GM18868 (cell line): ENCODE measurements around the gene TCEAL5.
"Not testable (repeated sequence)": the region's sequence is repeated elsewhere in the genome, so short reads cannot be mapped to it uniquely, and the experiment has no call there.

ENCODE experiments used
- ATAC-seq: cut with Tn5 transposase; IDR thresholded peaks from one replicate; pipeline ENCODE4 v1.9.1; 2021; ENCODE audit warnings: mild to moderate bottlenecking, moderate library complexity; ENCODE audit not compliant: unreplicated experiment

Gene TCEAL5, protein sequence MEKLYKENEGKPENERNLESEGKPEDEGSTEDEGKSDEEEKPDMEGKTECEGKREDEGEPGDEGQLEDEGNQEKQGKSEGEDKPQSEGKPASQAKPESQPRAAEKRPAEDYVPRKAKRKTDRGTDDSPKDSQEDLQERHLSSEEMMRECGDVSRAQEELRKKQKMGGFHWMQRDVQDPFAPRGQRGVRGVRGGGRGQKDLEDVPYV

DNA sequence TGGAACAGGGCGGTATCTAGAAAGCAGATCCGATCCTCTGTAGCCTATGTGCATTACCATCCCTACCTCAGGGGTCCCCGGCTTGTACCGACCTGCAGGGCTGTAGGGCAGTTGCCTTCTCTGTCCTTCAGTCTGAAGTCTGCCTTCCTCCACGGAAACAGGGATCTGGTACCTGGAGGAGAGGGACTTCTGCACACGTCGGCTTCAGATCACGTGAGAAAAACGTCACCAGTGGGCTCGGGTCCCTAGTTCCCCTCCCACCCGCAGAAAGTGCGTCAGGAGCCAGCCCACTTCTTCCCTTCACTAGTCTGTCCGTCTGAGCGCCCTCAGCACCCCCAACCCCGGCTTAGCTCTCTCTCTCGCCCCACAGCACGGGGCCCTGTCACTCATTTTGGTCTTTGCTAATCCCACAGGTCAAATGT, at the start of gene TCEAL5:
TCEAL5 (minus strand) TSS at position 170 of the 422 bp plus-strand sequence. CDS start 2,187 bp downstream, outside the sequence.
- ATAC-seq: no peak

DNA sequence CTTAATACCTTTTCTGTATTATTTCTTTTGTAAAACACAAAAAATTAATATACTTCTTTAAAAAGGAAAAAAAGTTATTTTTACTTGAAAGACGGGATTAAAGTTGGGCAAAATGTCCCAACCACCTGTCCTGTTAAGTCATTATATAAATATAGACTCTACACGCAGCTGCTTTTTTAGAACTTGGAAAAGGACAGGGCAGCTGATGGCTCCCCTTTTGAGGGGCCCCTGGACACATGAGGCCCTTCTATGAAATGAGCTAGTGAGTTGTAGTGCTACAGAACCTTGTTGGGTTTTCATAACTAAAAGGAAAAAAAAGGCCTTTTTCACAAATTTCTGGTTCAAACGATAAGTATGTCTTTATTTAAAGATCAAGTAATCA, 34.8 kb upstream of the TCEAL5 start:
- ATAC-seq: no peak

DNA sequence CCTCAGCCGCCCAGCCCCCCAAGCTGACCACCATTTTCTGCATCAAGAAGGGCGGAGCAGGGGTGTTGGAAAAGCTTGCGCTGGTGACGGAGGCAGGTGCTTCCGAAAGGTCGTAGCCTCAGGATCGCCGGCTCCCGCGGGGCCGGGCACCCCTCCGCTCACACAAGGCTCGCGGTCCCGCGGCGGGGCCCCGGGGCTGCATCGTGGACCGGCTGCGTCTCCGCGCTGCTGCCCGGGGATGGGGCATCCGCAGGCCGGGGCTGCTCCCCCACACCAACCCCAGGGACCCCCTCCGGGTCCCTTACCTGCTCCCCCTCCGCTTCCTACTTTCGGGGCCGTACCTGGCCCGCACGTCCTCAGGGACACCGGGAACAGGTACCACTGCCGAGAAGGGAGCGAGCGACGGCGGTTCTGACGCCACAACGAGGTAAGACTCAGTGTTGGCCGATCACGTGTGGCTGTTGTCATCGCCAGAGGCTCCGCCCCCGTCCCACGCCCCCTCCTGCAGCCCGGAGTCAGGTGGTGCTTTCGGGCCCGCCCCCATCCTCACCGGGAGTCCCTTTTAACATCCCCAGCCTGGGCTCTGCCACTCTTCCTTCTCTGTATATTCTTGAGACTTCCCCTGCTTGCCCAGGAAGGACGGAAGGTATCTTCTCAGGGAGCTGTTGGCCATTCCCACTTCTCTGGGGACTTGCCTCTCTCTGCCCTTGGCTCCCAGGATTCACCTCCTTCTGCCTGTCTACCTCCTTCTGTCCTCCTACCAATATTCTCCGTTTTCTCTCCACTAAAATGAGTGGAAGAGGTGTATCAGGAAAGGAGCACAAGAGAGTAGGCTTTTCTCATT, 34.2 kb upstream of the TCEAL5 start, which contains the start of gene BEX2:
BEX2 (minus strand) TSS at position 436 of the 844 bp plus-strand sequence. CDS start 1,014 bp downstream, outside the sequence.
- ATAC-seq: peak; percentile 99

DNA sequence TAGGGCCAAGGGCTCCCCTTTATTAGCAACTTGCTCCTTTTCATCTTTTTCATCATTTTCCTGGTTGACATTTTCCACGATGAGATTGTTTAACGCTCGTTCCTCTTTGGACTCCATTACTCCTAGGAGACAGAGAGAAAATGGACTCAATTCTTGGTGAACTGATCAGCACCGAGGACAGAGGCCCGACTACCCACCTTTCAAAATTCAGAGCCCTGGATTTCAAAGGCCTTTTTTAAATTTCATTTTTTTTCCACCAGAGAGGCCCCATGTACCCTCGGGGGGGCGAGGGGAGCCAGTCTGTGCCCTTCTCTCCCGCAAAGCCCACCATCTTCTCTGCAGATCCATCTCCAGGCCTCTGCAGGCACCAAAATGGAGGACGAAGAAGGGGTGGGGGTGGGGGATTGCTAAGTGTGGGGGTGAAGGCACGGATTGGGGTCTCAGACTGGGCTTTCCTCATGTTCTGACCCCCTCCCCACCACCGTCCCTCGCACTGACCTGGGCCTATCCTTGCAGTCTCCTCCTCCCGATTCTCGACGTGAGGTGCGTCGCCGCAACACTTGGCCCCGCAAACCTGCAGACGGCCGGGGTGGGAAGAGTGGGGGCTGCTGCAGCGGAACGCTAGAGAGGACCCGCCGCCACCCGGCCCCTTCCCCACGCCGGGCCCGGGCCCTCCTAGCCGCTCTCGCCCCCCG, 33.5 kb upstream of the TCEAL5 start:
- ATAC-seq: peak; percentile 10

DNA sequence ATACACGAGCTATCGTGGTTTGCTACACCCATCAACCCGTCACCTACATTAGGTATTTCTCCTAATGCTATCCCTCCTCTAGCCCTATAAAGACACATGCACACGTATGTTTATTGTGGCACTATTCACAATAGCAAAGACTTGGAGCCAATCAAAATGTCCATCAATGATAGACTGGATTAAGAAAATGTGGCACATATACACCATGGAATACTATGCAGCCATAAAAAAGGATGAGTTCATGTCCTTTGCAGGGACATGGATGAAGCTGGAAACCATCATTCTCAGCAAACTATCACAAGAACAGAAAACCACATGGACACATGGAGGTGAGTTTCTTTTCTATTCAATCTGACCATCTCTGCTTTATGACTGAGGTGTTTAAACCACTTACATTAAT, 29.1 kb upstream of the TCEAL5 start:
- not testable (repeated sequence) for ATAC-seq

DNA sequence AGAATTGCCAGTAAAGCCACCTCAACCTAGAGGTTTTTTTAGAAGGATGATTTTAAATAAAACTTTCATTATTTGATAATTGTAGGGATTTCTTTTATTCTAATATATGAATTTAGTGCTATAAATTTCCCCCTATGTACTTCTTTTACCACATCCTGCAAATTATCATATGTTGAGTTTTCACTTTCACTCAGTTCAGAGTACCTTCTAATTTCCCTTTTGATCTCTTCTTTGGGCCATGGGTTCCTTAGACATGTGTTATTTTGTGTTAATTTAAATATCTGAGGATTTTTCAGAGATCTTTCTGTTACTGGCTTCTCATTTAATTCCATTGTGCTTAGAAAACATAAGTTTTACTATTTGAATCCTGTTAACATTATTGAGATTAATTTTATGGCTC, 28.2 kb upstream of the TCEAL5 start:
- ATAC-seq: no peak

DNA sequence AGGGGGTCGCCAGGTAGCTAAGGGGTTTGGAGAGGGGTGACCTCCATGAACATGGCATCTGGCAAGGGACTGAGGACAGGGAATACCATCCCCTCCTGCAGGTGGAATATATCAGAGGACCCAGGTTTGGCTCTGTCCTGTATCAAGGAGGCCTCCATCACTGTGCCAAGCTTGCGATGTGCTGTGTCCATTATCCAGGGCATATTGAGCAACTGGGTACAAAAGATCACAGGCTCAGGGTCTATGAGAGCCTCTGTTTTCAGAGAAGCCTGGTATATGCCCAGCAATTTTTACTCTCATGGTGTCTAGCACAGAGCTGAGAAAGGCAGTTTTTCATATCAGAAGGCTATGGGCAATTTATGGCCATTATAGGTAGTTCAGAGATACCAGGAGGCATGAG, 16.6 kb upstream of the TCEAL5 start:
- ATAC-seq: no peak

DNA sequence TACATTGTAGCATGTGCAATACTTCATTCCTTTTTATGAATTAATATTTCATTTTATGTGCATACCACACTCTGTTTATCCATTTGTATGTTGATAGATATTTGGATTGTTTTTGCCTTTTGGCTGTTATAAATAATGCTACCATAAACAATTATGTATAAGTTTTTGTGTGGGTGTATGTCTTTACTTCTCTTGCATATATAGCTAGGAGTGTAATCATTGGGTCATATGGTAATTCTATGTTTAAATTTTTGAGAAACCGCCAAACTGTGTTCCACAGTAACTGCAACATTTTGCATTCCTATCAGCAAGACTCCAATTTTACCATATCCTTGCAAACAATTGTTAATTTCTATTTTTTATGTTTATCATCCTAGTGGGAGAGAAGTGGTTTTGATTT, 3.1 kb upstream of the TCEAL5 start:
- no peak for ATAC-seq

DNA sequence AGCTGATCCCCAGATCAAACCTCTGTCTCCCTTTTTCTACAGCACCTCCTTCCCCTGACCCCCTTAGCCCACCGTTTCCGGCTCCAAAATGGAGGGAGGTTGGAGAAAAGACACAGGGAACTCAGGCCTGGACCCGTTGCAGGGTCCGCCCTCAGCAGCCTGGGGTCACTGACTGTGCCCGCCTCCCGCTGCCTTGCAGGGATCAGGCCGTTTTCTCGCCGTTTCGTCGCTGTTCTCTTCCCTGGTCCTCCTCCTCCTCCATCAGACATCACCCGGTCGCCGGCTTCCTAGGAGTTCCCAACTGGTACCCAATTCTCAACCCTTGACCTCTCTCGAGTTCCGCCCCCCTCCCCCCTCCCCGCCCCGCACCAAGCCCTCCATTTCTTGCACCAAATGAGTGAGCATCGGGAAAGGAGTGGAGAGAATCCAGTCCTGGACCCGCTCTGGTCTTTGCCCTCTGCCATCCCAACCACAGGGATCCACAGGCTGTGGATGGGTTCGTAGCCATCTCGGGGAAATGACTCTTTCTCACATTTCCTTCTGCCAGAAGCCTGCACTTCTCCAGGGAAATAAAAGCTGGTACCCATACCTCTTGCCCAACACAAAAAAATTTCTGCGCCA, 493 bp downstream of the TCEAL5 start:
- no peak for ATAC-seq

DNA sequence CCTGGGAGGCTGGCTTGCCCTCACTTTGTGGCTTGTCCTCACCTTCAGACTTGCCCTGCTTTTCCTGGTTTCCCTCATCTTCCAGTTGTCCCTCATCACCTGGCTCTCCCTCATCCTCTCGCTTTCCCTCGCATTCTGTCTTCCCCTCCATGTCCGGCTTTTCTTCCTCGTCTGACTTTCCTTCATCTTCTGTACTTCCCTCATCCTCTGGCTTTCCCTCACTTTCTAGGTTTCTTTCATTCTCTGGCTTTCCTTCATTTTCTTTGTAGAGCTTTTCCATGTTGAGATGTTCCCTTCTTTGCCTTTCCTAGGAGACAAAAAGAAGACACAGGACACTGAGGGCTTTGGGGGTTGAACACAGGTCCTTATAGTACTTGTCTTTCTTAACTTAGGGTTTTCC, 2.3 kb downstream of the TCEAL5 start:
- no peak for ATAC-seq

DNA sequence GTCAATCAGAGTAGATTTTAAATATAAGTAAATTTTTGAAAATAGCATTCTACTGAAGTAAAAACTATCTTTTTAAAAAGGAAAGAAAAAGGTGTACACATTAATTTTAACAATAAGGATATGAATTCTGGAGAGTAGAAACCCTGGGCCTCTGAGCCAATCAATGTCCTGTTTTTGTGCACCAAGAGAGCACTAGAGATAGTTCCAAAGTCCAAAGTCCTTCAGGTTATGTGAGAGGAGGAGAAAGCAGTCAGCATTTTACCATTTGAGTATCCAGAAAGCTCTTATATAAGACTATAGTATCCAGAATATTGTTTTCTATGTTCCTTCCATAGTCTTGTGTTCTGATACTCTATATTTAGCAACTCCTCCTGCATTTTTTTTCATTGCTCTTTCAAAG, 18.3 kb downstream of the TCEAL5 start:
- no peak for ATAC-seq

DNA sequence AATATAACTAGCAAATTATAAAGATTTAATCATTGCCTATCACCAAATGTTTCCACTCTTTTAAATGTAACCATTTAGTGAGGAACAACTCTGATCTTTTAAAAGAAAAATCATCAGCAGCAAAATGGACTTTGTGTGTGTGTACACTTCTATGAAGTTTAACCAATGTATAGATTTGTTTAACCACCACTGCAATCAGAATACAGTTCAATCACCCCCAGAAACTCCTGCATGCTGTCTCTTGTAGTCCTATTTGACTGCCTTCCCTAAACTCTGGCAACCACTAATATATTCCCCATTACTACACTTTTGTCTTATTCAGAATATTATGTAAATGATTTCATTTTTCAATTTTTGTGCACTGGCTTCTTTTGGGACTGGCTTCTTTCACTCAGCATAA, 19.9 kb downstream of the TCEAL5 start:
- ATAC-seq: no peak

DNA sequence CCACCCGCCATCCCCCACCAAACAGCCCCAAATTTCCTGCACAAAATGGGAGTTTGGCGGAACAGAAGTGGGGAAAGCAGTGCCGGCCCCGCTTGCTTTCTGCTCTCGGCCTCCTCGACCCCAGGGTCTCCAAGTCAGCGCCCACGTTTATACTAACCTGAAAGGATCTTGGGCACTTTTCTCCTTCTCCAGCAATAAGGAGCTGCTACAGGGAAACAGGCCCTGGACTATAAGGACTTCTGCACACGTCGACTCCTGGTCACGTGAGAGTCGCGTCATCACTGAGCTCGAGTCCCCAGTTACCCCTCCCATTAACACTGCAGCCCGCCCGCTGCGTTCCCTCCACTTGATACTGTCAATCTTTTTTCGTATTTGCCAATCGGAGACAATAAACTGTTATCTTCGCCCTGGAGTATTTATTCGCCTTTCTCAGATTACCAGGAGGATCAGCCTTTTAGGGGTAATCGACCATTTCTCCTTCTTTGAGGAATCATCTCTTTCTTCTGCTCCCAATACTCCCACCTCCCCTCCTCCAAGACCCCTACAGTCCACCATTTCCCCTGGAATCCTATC, 21.5 kb downstream of the TCEAL5 start, which contains the start of gene TCEAL8:
TCEAL8 (minus strand) TSS at position 235 of the 573 bp plus-strand sequence. CDS start 1,176 bp downstream, outside the sequence.
- ATAC-seq: peak; percentile 98

DNA sequence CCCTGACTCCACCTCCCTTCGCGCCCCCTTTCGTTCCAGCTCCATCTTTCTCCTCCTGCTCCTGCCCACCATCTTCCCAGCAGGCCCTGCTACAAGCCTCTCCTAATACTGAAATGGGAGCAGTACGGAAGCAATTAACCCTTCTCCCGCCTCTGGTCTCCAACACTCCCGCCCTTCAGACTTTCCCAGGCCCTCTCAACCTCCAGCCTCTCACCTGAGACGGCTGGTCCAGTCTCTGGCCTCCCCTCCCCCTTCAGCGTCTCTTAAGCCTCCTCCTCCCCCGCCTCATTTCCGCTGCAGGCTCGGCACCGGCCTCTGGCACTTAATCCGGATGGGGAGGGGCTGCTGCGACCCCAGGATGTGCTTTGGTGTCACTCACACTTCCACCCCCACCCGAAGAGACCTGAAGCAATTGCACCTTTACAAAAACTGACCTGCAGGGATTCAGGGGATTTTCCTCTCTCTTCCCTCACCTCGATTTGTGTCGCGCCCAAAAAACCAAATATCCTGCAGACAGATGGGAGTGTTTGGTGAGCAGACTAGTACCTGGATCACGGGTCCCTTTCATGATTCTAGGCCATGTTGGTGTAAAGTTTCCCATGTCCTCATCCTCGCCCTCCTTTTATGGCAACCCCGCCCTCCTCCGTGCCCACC, 22.3 kb downstream of the TCEAL5 start:
- peak; percentile 57 for ATAC-seq

DNA sequence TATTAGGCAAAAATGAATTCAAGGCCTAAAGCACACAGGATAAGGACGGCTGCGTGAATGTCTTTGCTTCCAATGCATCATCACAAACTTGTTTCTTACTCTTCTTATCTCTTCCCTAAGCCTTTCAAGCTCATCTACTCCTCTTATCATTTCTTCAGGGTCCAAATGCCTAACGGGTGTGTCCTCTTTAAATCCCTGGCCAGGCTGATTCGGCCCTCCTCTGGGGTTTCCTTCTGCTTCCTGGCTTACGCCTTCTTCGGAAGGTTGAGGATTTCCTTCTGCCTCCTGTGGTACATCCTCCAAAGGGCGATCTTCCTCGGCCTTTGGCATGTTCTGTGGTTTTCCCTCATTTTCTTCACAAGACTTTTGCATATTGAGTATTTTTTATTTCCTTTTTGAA, 22.9 kb downstream of the TCEAL5 start:
- no peak for ATAC-seq

DNA sequence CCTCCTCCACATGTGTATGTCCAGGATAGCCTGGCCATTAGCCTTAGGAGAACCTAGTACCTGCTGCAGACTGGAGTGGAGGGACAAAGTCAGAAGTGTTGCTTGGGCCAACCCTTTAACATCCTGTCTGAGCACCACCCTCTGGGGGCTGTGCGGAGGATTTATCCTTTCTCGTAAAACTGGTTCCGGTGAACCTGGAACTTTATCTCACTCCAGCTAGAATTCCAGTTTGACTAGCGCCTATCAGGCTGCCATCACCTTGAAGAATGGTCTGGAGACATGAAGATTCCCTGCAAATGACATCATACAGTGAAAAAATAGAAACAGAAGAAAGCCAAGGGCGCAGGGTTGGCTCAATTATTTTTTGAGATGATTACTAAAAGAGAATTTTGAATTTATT, 25.6 kb downstream of the TCEAL5 start:
- no peak for ATAC-seq

DNA sequence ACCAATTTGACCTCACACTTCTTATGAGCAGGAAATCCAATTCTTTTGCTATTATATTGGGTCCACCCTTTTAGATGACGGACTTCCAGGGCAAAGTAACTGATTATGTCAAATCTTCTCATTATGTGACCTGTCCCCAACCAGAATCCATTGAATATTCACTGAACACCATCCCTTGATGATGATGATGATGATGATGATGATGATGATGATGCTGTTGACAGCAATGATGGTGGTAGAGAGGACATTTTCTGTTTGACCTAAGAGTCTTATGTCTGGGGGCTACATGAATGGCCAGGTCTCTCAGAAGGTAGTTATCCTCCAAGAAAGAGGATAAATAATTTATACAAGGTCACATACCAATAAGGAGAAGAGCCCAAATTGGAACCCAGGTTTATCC, 26.7 kb downstream of the TCEAL5 start:
- ATAC-seq: no peak

DNA sequence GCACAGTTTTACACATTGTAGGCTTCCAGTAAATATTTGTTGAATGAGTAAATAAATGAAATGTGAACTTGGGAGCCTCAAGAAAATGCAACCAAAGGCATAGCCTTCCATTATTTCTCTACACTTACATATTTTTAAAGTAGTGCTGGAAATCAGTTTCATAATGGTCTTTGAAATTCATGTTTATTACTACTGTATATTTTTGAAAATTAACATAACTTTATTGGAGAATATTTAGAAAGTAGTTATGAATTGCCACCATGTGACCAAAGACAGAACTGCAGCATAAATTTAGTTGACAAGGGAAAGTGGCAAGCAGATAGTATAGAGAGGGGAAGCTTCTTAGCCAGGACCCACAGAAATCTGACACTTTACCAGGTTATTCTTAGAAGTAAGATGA, 28.0 kb downstream of the TCEAL5 start:
- no peak for ATAC-seq

DNA sequence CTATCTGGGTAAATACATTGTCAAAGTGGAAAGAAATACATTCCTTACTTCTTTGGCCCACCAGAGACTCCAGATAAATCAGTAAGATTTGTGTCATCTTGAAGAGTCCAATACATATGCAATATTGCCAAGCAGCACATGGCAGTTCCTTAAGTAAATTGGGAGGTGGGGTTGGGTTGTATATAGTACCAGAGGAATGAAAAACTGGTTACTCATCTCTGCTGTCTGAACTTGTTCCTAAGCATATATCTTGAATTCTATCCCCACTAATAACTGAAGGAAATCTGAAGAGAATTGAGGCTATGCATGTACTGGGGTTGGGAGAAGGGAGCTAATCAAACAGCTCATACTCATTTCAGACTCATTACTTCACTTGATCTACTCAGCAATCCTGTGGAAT, 36.4 kb downstream of the TCEAL5 start:
- no peak for ATAC-seq

DNA sequence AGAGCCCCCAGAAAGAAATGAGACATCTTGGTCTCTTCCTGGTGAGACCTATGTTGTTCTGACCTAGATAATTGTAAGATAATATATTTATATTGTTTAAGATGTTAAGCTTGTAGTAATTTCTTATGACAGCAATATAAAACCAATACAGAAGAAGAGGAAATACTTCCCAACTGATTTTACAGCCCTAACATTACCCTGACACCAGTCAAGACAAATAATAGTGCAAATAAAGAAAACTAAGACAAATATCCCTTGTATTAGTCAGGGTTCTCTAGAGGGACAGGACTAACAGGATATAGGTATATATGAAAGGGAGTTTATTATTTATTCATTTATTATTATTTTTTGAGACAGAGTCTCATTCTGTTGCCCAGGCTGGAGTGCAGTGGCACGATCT, 40.3 kb downstream of the TCEAL5 start:
- no peak for ATAC-seq
